ENCODE measurements around the gene CAPRIN1. TPM values are rescaled to one million over a fixed set of nuclear protein-coding genes. Genes with fewer than 3 reads are reported as not detected.
"Not testable (repeated sequence)": the region's sequence is repeated elsewhere in the genome, so short reads cannot be mapped to it uniquely, and the experiment has no call there.

The CAPRIN1 gene
- polyA plus RNA-seq, 1 experiment, result 183 TPM

DNA sequence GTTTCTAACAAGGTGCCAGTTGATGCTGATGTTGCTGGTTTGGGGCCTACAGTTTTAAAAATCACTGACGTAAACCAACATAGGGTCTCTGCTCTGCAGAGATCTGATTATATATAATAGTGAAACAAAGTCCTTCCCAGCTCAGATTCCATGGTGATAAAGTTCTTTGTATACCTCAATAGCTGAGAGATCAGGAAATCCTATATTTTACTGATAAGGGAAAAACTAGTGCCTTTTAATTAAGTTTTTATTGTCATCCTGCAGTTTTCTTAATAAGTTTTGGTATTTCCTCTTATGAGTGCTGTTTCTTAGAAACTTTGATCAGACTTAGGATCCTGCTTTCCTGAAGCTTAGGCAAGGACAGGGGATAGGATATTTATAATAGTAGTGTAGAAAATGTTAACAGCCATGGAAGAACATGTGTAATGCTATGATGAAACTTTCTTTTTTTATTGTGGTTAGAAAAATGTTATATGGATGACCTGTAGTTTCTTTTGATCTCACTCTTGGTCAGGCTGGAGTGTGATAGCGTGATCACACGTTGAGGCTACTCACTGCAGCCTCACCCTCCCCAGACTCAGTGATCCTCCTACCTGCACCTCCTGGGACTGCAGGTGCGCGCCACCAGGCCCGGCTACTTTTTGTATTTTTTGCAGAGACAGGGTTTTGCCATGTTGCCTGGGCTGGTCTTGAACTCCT, 14.1 kb downstream of the CAPRIN1 start:
- H3K27me3 ChIP-seq (ENCODE audit: control insufficient read depth, insufficient read depth, low read length), result no peaks in the 10 kb centered on the region
- no peak overlapping the region for H3K4me3 ChIP-seq (ENCODE audit: low read depth, low read length)
- ChIA-PET POLR2A (no interaction called here), CTCF (interaction anchor here (1.4 kb wide), 1 partner anchor 9 kb away, joined by 5 read pairs; no protein-coding TSS in a partner anchor)
- no peak for DNase-seq (ENCODE audit: low read depth)
- H3K36me3 ChIP-seq (ENCODE audit: control insufficient read depth, insufficient read depth, low read length), result peaks cover 3% of the 10 kb centered on the region; the same call in 1 of the 2 replicates
- TF ChIP-seq, protein P1, sequence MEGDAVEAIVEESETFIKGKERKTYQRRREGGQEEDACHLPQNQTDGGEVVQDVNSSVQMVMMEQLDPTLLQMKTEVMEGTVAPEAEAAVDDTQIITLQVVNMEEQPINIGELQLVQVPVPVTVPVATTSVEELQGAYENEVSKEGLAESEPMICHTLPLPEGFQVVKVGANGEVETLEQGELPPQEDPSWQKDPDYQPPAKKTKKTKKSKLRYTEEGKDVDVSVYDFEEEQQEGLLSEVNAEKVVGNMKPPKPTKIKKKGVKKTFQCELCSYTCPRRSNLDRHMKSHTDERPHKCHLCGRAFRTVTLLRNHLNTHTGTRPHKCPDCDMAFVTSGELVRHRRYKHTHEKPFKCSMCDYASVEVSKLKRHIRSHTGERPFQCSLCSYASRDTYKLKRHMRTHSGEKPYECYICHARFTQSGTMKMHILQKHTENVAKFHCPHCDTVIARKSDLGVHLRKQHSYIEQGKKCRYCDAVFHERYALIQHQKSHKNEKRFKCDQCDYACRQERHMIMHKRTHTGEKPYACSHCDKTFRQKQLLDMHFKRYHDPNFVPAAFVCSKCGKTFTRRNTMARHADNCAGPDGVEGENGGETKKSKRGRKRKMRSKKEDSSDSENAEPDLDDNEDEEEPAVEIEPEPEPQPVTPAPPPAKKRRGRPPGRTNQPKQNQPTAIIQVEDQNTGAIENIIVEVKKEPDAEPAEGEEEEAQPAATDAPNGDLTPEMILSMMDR (IDR thresholded peaks at IDR 0.05; ENCODE audit: insufficient read depth, low read depth, low read length), result no peak

DNA sequence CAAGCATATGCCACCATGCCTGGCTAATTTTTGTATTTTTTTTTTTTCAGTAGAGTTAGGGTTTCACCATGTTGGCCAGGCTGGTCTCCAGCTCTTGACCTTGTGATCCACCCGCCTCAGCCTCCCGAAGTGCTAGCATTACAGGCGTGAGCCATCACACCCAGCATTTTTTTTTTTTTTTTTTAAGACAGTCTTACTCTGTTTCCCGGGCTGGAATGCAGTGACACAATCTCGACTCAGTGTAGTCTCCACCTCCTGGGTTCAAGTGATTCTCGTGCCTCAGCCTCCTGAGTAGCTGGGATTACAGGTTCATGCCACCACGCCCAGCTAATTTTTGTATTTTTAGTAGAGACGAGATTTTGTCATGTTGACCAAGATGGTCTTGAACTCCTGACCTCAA, 15.2 kb downstream of the CAPRIN1 start:
- H3K36me3 ChIP-seq (ENCODE audit: control insufficient read depth, insufficient read depth, low read length); H3K27me3 ChIP-seq (ENCODE audit: control insufficient read depth, insufficient read depth, low read length); H3K4me3 ChIP-seq (ENCODE audit: low read depth, low read length); DNase-seq (ENCODE audit: low read depth); POLR2A ChIA-PET: not testable (repeated sequence)
- CTCF ChIA-PET, result interaction anchor here (0.6 to 1.4 kb wide), 2 partner anchors 10 to 82 kb away, joined by 3 to 5 read pairs; no protein-coding TSS in a partner anchor

DNA sequence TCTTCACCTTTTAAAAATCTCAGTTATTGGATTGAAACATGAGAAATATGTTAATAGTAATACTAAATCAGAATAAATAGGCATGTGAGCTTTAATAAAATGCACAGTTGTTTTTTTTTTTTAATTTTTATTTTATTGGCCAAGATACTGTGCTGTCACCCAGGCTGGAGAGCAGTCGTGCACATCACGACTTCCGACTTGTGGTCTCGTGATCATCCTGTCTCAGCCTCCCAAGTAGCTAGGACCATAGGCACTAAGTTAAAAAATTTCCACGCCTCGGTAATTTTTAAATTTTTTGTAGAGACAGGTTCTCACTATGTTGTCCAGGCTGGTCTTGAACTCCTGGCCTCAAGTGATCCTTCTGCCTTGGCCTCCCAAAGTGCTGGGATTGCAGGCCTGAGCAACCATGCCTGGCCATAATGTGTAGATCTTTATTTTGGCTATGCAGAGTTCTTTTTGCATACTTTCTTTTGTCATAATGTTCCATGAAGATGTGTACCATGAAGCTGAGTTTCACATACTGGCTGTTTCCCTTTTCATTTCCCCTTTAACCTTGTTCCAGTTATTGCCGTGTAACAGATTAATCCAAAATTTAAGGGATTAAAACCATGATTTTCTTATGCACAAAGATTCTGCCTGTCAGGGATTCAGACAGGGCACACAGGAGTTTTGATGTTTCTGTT, 16.0 kb downstream of the CAPRIN1 start:
- Histone ChIP-seq H3K36me3 (ENCODE audit: control insufficient read depth, insufficient read depth, low read length) (peaks cover 1% of the 10 kb centered on the region; the same call in 1 of the 2 replicates), H3K27me3 (ENCODE audit: control insufficient read depth, insufficient read depth, low read length) (no peaks in the 10 kb centered on the region), H3K4me3 (ENCODE audit: low read depth, low read length) (no peak overlapping the region)
- no peak for DNase-seq (ENCODE audit: low read depth)
- POLR2A ChIA-PET, result no interaction called here
- TF ChIP-seq, protein P1 (IDR thresholded peaks at IDR 0.05; ENCODE audit: insufficient read depth, low read depth, low read length), result no peak
- CTCF ChIA-PET, result interaction anchor here (0.6 kb wide), 1 partner anchor 83 kb away, joined by 3 read pairs; no protein-coding TSS in a partner anchor

DNA sequence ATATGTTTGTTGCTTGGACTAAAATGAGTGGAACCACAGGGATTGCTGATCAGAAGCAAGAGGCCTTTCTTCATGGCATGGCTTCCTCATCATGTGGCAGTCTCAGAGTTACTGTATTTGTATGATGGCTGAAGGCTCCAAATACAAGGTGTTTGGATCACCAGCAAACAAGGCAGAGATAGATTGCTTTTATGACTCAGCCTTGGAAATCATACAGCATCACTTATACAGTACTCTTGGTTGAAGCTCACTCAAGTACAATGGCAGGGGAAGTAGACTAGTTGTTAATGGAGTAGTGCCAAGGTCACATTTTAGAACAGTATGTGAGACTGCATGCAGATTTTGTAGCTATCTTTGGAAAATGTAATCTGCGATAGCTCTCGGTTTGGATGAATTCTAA, 16.6 kb downstream of the CAPRIN1 start:
- no peak overlapping the region for H3K4me3 ChIP-seq (ENCODE audit: low read depth, low read length)
- POLR2A ChIA-PET, result no interaction called here
- H3K36me3 ChIP-seq (ENCODE audit: control insufficient read depth, insufficient read depth, low read length), result peaks cover 1% of the 10 kb centered on the region; the same call in 1 of the 2 replicates

DNA sequence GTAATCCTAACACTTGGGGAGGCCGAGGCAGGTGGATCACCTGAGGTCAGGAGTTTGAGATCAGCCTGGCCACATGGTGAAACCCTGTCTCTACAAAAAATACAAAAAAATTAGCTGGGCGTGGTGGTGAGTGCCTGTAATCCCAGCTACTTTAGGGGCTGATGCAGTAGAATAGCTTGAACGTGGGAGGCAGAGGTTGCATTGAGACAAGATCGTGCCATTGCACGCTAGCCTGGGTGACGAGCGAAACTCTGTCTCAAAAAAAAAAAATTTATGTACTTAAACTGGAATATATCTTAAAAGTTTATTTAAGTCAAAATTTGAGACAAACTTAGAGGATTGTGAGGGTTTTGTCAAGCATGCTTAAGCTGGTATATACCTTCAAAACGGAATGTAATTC, 19.8 kb downstream of the CAPRIN1 start:
- CTCF ChIA-PET, result interaction anchor here (0.6 to 1.1 kb wide), 2 partner anchors 11 to 17 kb away, joined by 3 read pairs; no protein-coding TSS in a partner anchor
- H3K27me3 ChIP-seq (ENCODE audit: control insufficient read depth, insufficient read depth, low read length); POLR2A ChIA-PET; H3K36me3 ChIP-seq (ENCODE audit: control insufficient read depth, insufficient read depth, low read length); DNase-seq (ENCODE audit: low read depth); H3K4me3 ChIP-seq (ENCODE audit: low read depth, low read length): not testable (repeated sequence)

More for the DNA sequence above, 16.6 kb downstream of the CAPRIN1 start:
- H3K27me3 ChIP-seq (ENCODE audit: control insufficient read depth, insufficient read depth, low read length), result no peaks in the 10 kb centered on the region
- DNase-seq (ENCODE audit: low read depth), result no peak
- TF ChIP-seq, protein P1 (IDR thresholded peaks at IDR 0.05; ENCODE audit: insufficient read depth, low read depth, low read length), result no peak
- CTCF ChIA-PET, result no interaction called here

DNA sequence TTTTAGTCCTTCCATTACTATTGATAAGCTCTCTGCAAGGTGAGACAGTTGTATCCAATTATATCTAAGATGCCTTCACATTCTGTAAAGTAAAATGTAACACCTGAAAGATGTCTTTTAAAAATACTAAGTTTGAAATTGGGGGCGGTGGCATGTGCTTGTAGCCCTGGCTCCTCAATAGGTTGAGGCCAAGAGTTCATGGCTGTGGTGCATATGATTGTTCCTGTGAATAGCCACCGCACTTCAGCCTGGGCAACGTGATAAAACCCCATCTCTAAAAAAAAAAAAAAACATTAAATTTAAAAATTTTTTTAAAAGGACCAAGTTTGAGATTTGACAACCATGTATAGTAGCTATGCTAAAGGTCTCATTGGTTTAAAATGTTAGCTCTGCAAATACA, 20.5 kb downstream of the CAPRIN1 start:
- no peak overlapping the region for H3K4me3 ChIP-seq (ENCODE audit: low read depth, low read length)
- TF ChIP-seq, protein P1 (IDR thresholded peaks at IDR 0.05; ENCODE audit: insufficient read depth, low read depth, low read length), result no peak
- CTCF ChIA-PET, result interaction anchor here (1.1 kb wide), 1 partner anchor 16 kb away, joined by 3 read pairs; no protein-coding TSS in a partner anchor
- POLR2A ChIA-PET, result no interaction called here
- no peak for DNase-seq (ENCODE audit: low read depth)
- H3K36me3 ChIP-seq (ENCODE audit: control insufficient read depth, insufficient read depth, low read length), result peaks cover 3% of the 10 kb centered on the region
- H3K27me3 ChIP-seq (ENCODE audit: control insufficient read depth, insufficient read depth, low read length), result no peaks in the 10 kb centered on the region

Data from BJ (cell line).